Stomach (tissue), 9 donors: ENCODE data around the gene EHMT1. TPM values are rescaled to one million over a fixed set of nuclear protein-coding genes. Genes with fewer than 3 reads are reported as not detected.
A peak's percentile ranks its signal among the peaks of the same experiment; 100 is the strongest.

Experiments
- DNase-seq, 2 donors: peaks; one replicate each; pipeline versions ENCODE4 v3.0.0 to v3.0.0-alpha.2; 2013 to 2019
- H3K27ac ChIP-seq, 5 donors: fragments of 200-600 bp in 4 of 5; sonication (generic) in 4 of 5; one replicate each; pipeline ENCODE4 v1.5.1; 2013 to 2019; ENCODE audit warnings: mild to moderate bottlenecking in 1 of 5, moderate library complexity in 1 of 5
- H3K27me3 ChIP-seq, 3 donors: fragments of 200-600 bp; sonication (generic); one replicate each; pipeline ENCODE4 v1.5.1; 2017 to 2019; ENCODE audit warnings: mixed run types in 1 of 3
- H3K36me3 ChIP-seq, 4 donors: fragments of 200-600 bp; sonication (generic); 1 replicate in 3 of 4; 2 replicates in 1 of 4; pipeline ENCODE4 v1.5.1; 2016 to 2019
- H3K4me1 ChIP-seq, 4 donors: fragments of 200-600 bp; sonication (generic); one replicate each; pipeline ENCODE4 v1.5.1; 2016 to 2019
- H3K4me3 ChIP-seq, 4 donors: fragments of 200-600 bp; sonication (generic) in 3 of 4; one replicate each; pipeline ENCODE4 v1.5.1; 2016 to 2019; ENCODE audit warnings: mild to moderate bottlenecking in 1 of 4
- H3K9me3 ChIP-seq, 4 donors: fragments of 200-600 bp; sonication (generic); one replicate each; pipeline ENCODE4 v1.5.1; 2016 to 2019
- EP300 ChIP-seq: sonication (generic); formaldehyde crosslinking; IDR thresholded peaks from one replicate; pipeline ENCODE4 v1.6.1; 2017; ENCODE audit warnings: antibody characterized with exemption
- POLR2A ChIP-seq, 4 donors: fragments of 450-650 bp; IDR thresholded peaks; one replicate each; pipeline ENCODE4 v1.6.1; 2016; ENCODE audit warnings: antibody characterized with exemption in 4 of 4, control low read depth in 2 of 4, mild to moderate bottlenecking in 1 of 4, moderate library complexity in 1 of 4
- POLR2AphosphoS5 ChIP-seq, 3 donors: sonication (generic); formaldehyde crosslinking; IDR thresholded peaks; one replicate each; pipeline ENCODE4 v1.6.1; 2016; ENCODE audit warnings: antibody characterized with exemption in 3 of 3
- WGBS, 5 donors: extraction: QIAGEN DNeasy Blood & Tissue Kit in 3 of 5; methylation state at CpG; one replicate each; pipeline versions ENCODE4 v1.1.5 to v1.1.7; 2013 to 2018; 5-methylcytosine and 5-hydroxymethylcytosine counted together
- intact Hi-C: fragments of 100-400 bp; cut with DNase I; formaldehyde crosslinking; loops from one replicate; pipeline ENCODE4 v1.15.1; 2023; ENCODE audit warnings: low total_unique reads
- polyA plus RNA-seq, 3 donors: library from polyadenylated mRNA; stranded (reverse); fragments of 200-250 nt; gene quantifications; one replicate each; pipeline ENCODE4 v1.2.3, GENCODE V29; 2013
- total RNA-seq, 5 donors: library from RNA; depleted of rRNA; stranded (reverse); fragments of >200 nt; gene quantifications; one replicate each; pipeline versions ENCODE4 v1.1.0 to v1.2.3, GENCODE V29; 2014 to 2016
- TF ChIP-seq, protein P1 (sequence below), 7 experiments: fragments of 450-650 bp in 4 of 7; fragments of 200-600 bp in 3 of 7; sonication (generic) in 3 of 7; IDR thresholded peaks; one replicate each; pipeline ENCODE4 v1.5.1; 2016 to 2019; ENCODE audit warnings: antibody characterized with exemption in 7 of 7, control low read depth in 2 of 7, mild to moderate bottlenecking in 1 of 7
- donor health status: healthy with polysubstance abuse.
- donor health status: Bipolar disorder and iron deficiency.
- donor health status: healthy.

EHMT1 gene
- total and polyA plus RNA-seq, 8 donors = 23.9 to 419 (median 79.5) TPM

DNA sequence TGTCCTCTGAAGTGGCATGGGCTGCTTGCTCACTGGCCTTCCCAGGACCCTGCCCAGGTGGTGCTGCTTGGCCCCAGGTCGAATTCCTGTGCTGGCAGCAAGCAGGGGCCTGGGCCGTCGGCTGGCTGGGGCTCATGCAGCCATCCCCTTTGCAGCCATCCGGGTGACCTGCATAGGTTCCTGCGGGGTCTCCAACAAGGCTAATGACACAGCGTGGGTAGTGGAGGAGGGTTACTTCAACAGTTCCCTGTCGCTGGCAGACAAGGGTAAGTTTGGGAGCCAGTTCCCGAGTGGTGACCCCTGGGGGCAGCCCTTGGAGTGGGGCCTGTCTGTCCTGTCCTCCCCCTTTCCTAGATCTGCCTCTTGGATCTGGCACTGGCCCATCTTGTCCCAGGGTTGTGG lies 6.1 kb upstream of the EHMT1 start:
- intact Hi-C loops = no loop called here
- H3K4me3 ChIP-seq = no peak overlapping the region
- TF ChIP-seq POLR2AphosphoS5 (IDR thresholded peaks at IDR 0.05) = no peak
- no peak for TF ChIP-seq POLR2A (IDR thresholded peaks at IDR 0.05)
- TF ChIP-seq EP300 = no peak
- TF ChIP-seq, protein P1, sequence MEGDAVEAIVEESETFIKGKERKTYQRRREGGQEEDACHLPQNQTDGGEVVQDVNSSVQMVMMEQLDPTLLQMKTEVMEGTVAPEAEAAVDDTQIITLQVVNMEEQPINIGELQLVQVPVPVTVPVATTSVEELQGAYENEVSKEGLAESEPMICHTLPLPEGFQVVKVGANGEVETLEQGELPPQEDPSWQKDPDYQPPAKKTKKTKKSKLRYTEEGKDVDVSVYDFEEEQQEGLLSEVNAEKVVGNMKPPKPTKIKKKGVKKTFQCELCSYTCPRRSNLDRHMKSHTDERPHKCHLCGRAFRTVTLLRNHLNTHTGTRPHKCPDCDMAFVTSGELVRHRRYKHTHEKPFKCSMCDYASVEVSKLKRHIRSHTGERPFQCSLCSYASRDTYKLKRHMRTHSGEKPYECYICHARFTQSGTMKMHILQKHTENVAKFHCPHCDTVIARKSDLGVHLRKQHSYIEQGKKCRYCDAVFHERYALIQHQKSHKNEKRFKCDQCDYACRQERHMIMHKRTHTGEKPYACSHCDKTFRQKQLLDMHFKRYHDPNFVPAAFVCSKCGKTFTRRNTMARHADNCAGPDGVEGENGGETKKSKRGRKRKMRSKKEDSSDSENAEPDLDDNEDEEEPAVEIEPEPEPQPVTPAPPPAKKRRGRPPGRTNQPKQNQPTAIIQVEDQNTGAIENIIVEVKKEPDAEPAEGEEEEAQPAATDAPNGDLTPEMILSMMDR (IDR thresholded peaks at IDR 0.05) = no peak

DNA sequence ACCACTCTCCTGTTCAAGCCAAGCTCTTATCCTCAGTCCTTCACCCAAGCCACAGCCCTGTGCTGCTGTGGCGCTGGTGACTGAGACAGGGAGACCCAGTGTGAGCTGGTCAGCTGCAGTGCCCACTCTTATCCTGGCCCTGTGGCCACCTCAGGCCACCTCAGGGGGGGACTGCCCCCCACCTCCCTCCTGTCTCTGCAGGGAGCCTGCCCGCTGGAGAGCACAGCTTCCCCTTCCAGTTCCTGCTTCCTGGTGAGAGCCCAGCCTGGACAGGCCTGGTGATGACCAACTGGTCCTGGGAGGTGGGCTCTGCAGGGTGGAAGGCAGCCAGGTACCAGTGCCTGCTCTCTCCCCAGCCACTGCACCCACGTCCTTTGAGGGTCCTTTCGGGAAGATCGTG lies 5.5 kb upstream of the EHMT1 start:
- WGBS, 5 donors = 67 to 81% (median 75%) methylated on average over 3 to 5 of the region's 5 CpGs
- no peak for DNase-seq
- H3K4me1 ChIP-seq = peaks cover 69 to 92% (median 83%) of the 10 kb centered on the region in 4 donors

More for the DNA sequence above, 6.1 kb upstream of the EHMT1 start:
- Histone ChIP-seq H3K27me3 (no peaks in the 10 kb centered on the region), H3K27ac (peak overlapping the region; percentile 88 to 97 (median 93)), H3K9me3 (no peaks in the 10 kb centered on the region), H3K4me1 (peaks cover 71 to 92% (median 83%) of the 10 kb centered on the region in 4 donors), H3K36me3 (peaks cover 24 to 38% (median 34%) of the 10 kb centered on the region in 4 donors)
- 39 to 63% (median 47%) methylated on average over 7 to 8 of the region's 8 CpGs for WGBS, 5 donors
- DNase-seq = no peak

DNA sequence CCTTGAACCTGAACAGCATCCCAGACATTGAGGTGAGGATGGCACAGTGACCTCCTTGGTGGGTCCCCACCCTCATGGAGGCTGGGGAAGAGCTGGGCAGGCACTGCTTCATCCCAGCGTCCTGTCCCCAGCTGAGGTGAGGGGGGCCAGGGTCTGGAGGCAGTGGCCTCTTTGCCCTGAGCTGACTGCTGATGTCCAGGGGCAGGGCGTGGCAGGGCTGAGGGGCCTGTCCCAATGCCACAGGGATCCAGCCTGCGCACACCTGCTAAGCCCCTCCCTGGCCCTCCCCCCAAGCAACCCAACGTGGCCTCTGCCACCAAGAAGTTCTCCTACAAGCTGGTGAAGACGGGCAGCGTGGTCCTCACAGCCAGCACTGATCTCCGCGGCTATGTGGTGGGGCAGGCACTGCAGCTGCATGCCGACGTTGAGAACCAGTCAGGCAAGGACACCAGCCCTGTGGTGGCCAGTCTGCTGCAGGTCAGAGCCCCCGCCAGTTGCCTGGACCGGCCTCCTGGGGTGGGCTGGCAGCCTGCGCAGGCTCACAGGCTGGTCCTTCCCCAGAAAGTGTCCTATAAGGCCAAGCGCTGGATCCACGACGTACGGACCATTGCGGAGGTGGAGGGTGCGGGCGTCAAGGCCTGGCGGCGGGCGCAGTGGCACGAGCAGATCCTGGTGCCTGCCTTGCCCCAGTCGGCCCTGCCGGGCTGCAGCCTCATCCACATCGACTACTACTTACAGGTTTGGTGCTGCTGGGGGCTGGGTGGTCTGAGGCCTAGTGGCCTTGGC lies 4.9 kb upstream of the EHMT1 start:
- Histone ChIP-seq H3K4me3 (no peak overlapping the region), H3K9me3 (no peaks in the 10 kb centered on the region), H3K36me3 (peaks cover 24 to 38% (median 34%) of the 10 kb centered on the region in 4 donors), H3K27me3 (no peaks in the 10 kb centered on the region), H3K27ac (peak overlapping the region; percentile 88 to 97 (median 93)), H3K4me1 (peaks cover 62 to 85% (median 78%) of the 10 kb centered on the region in 4 donors)
- no peak for TF ChIP-seq EP300
- TF ChIP-seq, protein P1 (IDR thresholded peaks at IDR 0.05) = no peak
- TF ChIP-seq POLR2A (IDR thresholded peaks at IDR 0.05) = no peak
- no peak for TF ChIP-seq POLR2AphosphoS5 (IDR thresholded peaks at IDR 0.05)
- intact Hi-C loops = no loop called here
- no peak for DNase-seq
- WGBS, 5 donors = 78 to 89% (median 87%) methylated on average over 9 to 27 of the region's 27 CpGs

More for the DNA sequence above, 5.5 kb upstream of the EHMT1 start:
- Histone ChIP-seq H3K9me3 (no peaks in the 10 kb centered on the region), H3K27me3 (no peaks in the 10 kb centered on the region), H3K4me3 (no peak overlapping the region), H3K36me3 (peaks cover 24 to 38% (median 34%) of the 10 kb centered on the region in 4 donors), H3K27ac (peak overlapping the region; percentile 88 to 97 (median 93))
- TF ChIP-seq, protein P1 (IDR thresholded peaks at IDR 0.05) = no peak
- TF ChIP-seq POLR2AphosphoS5 (IDR thresholded peaks at IDR 0.05) = no peak
- intact Hi-C loops = no loop called here

DNA sequence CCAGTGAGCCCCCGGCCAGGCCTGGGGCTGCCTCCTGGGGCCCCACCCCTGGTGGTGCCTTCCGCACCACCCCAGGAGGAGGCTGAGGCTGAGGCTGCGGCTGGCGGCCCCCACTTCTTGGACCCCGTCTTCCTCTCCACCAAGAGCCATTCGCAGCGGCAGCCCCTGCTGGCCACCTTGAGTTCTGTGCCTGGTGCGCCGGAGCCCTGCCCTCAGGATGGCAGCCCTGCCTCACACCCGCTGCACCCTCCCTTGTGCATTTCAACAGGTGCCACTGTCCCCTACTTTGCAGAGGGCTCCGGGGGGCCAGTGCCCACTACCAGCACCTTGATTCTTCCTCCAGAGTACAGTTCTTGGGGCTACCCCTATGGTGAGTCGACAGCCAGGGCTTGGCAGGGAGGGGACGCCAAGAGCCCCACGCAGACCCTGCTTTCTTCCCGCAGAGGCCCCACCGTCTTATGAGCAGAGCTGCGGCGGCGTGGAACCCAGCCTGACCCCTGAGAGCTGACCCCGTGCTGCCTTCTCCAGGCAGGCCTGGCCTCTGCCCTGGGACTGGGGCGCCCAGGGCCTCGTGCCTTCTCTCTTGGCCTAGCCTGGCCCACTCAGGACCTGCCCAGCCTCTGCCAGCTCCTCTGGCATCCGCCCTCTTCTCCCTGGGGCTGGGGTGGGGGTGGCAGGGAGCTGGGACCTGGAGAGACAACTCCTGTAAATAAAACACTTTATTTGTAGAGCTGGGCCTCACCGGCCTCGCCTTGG lies 4.0 kb upstream of the EHMT1 start:
- DNase-seq = peak; percentile 16 to 64
- no peaks in the 10 kb centered on the region for H3K27me3 ChIP-seq
- no peak overlapping the region for H3K4me3 ChIP-seq
- peak overlapping the region; percentile 88 to 97 (median 93) for H3K27ac ChIP-seq
- peaks cover 24 to 38% (median 34%) of the 10 kb centered on the region in 4 donors for H3K36me3 ChIP-seq
- TF ChIP-seq POLR2A (IDR thresholded peaks at IDR 0.05) (no peak), POLR2AphosphoS5 (IDR thresholded peaks at IDR 0.05) (no peak), EP300 (no peak)
- TF ChIP-seq, protein P1 (IDR thresholded peaks at IDR 0.05) = no peak
- 80 to 91% (median 87%) methylated on average over 24 to 25 of the region's 25 CpGs for WGBS, 5 donors
- H3K9me3 ChIP-seq = no peaks in the 10 kb centered on the region
- H3K4me1 ChIP-seq = peaks cover 64 to 83% (median 81%) of the 10 kb centered on the region in 4 donors
- intact Hi-C loops = no loop called here
